GM23248 (cell line): ENCODE measurements around the gene MET. TPM values are rescaled to one million over a fixed set of nuclear protein-coding genes. Genes with fewer than 3 reads are reported as not detected.
A peak's percentile ranks its signal among the peaks of the same experiment; 100 is the strongest.

Experiments used
- DNase-seq: peaks from one replicate; pipeline ENCODE4 v3.0.0-alpha.2; 2015
- H2AFZ ChIP-seq: fragments of 200-600 bp; sonication (generic); 2 replicates; pipeline ENCODE4 v1.6.1; 2016; ENCODE audit warnings: antibody characterized with exemption
- H3F3A ChIP-seq: fragments of 200-600 bp; sonication (generic); 2 replicates; pipeline ENCODE4 v1.6.1; 2016; ENCODE audit warnings: mild to moderate bottlenecking, antibody characterized with exemption, mixed run types; ENCODE audit not compliant: insufficient read depth
- H3K27ac ChIP-seq: fragments of 200-600 bp; sonication (generic); 2 replicates; pipeline ENCODE4 v1.5.1; 2016; ENCODE audit warnings: mild to moderate bottlenecking
- H3K27me3 ChIP-seq: fragments of 200-600 bp; sonication (generic); replicated peaks from 2 replicates; pipeline ENCODE4 v1.6.1; 2016; ENCODE audit warnings: mild to moderate bottlenecking; ENCODE audit not compliant: insufficient read depth
- H3K36me3 ChIP-seq: fragments of 200-600 bp; sonication (generic); 2 replicates; pipeline ENCODE4 v1.6.1; 2016; ENCODE audit warnings: low read depth, mild to moderate bottlenecking
- H3K4me1 ChIP-seq: fragments of 200-600 bp; sonication (generic); 2 replicates; pipeline ENCODE4 v1.6.1; 2016; ENCODE audit warnings: mild to moderate bottlenecking; ENCODE audit not compliant: insufficient read depth
- H3K4me2 ChIP-seq: fragments of 200-600 bp; sonication (generic); one replicate; pipeline ENCODE4 v1.6.1; 2016; ENCODE audit warnings: mild to moderate bottlenecking; ENCODE audit not compliant: unreplicated experiment
- H3K4me3 ChIP-seq: fragments of 200-600 bp; sonication (generic); 2 replicates; pipeline ENCODE4 v1.5.1; 2016; ENCODE audit warnings: mild to moderate bottlenecking
- H3K79me2 ChIP-seq: fragments of 200-600 bp; sonication (generic); 2 replicates; pipeline ENCODE4 v1.6.1; 2016; ENCODE audit warnings: mild to moderate bottlenecking; ENCODE audit not compliant: insufficient read depth
- H3K9ac ChIP-seq: fragments of 200-600 bp; sonication (generic); 2 replicates; pipeline ENCODE4 v1.6.1; 2016; ENCODE audit warnings: mild to moderate bottlenecking
- H3K9me2 ChIP-seq: fragments of 200-600 bp; sonication (generic); 2 replicates; pipeline ENCODE4 v1.6.1; 2016; ENCODE audit warnings: mixed run types, mild to moderate bottlenecking, moderate library complexity; ENCODE audit not compliant: insufficient read depth
- H3K9me3 ChIP-seq: fragments of 200-600 bp; sonication (generic); one replicate; pipeline ENCODE4 v1.6.1; 2017; ENCODE audit warnings: low read depth
- H4K20me1 ChIP-seq: fragments of 200-600 bp; sonication (generic); 2 replicates; pipeline ENCODE4 v1.6.0; 2016; ENCODE audit not compliant: insufficient read depth
- EZH2 ChIP-seq: fragments of 200-600 bp; sonication (generic); IDR thresholded peaks from 2 replicates; pipeline ENCODE4 v1.6.1; 2018; ENCODE audit warnings: antibody characterized with exemption, mild to moderate bottlenecking; ENCODE audit not compliant: insufficient read depth, poor library complexity, severe bottlenecking
- EZH2phosphoT487 ChIP-seq: fragments of 200-600 bp; sonication (generic); IDR thresholded peaks from 2 replicates; pipeline ENCODE4 v1.6.1; 2018; ENCODE audit warnings: antibody characterized with exemption, moderate library complexity, mild to moderate bottlenecking, low read depth; ENCODE audit not compliant: insufficient read depth
- WGBS, 2 experiments: methylation state at CpG; one replicate each; pipeline ENCODE4 v1.1.6; 2015 to 2017; ENCODE audit warnings: low lambda C conversion rate in 2 of 2, low coverage in 1 of 2; ENCODE audit errors: missing lambda C conversion rate in 2 of 2; 5-methylcytosine and 5-hydroxymethylcytosine counted together
- in situ Hi-C: fragments of 300-500 bp; cut with MboI; formaldehyde crosslinking; loops from 2 replicates; pipeline ENCODE4 v1.15.0; 2020
- polyA plus RNA-seq: library from polyadenylated mRNA; unstranded; fragments of >200 nt; fragmentation: Nextera tagmentation; extraction: Ambion mirVana; gene quantifications from 2 replicates; pipeline ENCODE4 v1.2.1, GENCODE V29; 2016
- total RNA-seq: library from RNA; depleted of rRNA; stranded (reverse); fragments of >200 nt; shearing (Covaris generic); gene quantifications from 2 replicates; pipeline ENCODE4 v1.2.3, GENCODE V29; 2014

Gene MET
- total and polyA plus RNA-seq, 2 experiments from 2014 or later, result 25.3 to 62.3 TPM

DNA sequence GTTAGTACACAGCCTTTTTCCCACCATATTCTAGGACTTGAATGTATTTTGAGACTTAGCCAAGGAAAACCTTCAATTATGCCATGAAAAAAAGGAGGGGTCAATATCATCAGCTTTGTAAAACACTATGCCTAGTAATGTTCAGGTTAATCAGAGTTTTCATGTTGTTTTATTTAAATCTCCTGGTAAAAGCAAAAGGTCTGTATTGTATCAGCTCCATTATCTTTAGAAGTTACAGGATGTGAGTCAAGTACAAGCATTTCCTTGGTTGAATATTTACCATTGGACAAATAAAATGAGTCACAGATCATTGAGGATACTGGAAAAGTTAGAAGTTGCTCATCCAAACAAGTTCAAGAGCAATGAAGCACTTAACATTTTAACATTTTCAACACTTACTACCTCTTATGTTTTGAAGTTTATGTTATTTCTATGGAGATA lies 100.4 kb downstream of the MET start:
- Histone ChIP-seq H3F3A (peaks cover 52% of the 10 kb centered on the region), H4K20me1 (no peaks in the 10 kb centered on the region), H3K27me3 (no peaks in the 10 kb centered on the region), H3K36me3 (peaks cover 18% of the 10 kb centered on the region), H3K9me2 (no peaks in the 10 kb centered on the region), H2AFZ (no peak overlapping the region), H3K9ac (no peak overlapping the region), H3K4me1 (peaks cover 39% of the 10 kb centered on the region), H3K4me3 (no peak overlapping the region), H3K4me2 (peak overlapping the region; percentile 46), H3K9me3 (no peaks in the 10 kb centered on the region), H3K27ac (peak overlapping the region; percentile 36), H3K79me2 (no peaks in the 10 kb centered on the region)
- in situ Hi-C loops, result no loop called here
- DNase-seq, result peak; percentile 82
- TF ChIP-seq EZH2, result no peak
- TF ChIP-seq EZH2phosphoT487, result no peak

DNA sequence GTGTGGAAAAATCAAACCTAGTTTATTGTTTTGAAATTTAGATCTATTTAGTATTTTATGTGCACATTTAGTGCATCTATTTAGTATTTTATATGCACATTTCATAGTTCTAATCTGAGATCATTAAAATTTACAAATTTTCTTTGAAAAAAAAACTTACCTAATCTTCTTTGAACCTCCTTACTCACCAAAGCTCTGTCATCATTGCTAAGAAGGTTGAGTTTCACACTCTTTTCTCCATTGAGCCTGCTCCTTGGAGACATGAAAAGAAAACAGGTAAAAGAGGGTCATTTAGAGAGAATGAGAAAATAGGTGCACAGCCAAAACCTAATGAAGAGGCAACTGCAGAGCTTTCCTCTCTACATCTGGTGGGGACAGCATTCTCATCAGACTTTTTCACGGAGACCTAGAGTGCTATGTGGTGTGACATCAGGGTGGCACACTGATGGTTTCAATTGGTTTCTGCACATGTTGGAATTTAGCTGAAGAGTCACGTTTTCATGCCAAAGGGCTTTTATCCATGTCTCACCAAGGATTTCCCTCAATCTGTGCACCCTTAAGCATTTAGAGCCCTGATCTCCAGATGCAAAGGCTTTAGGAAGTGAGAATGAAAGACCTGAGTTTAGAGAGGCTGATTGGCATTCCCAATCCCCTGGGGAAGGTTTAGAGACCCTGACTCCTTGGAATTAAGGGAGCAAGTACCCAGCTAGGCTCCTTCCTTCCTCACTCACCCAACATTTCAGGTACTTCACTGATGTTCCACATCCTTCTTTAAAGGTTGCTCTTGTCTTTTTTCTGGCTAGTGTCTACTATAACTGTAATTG lies 101.1 kb downstream of the MET start:
- no peaks in the 10 kb centered on the region for H3K9me2 ChIP-seq
- no peak overlapping the region for H2AFZ ChIP-seq

DNA sequence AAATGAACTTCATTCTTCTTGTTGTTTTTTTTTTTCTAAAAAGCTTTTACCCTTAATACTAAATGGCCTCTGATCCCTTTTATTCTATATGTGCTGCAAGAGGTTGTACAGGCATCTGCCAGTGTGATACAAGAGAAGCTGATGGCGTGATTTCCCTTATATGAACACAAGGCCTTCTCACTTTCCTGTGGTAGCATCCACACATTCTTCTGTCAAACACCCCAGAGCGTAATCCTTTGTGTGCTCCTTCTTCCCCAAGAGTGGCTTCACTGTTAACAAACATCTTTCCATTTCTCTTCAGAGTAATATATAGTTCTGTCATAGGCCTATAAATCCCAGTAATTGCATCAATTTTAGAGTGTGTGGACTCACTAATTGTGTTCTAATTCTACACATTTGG lies 104.0 kb downstream of the MET start:
- WGBS, 2 experiments, result 100% methylated on average over 2 of the region's 2 CpGs
- Histone ChIP-seq H3K27ac (peak overlapping the region; percentile 82), H3K79me2 (no peaks in the 10 kb centered on the region), H3K4me2 (peak overlapping the region; percentile 48), H3K27me3 (no peaks in the 10 kb centered on the region), H3K9me3 (no peaks in the 10 kb centered on the region), H3K36me3 (peaks cover 8% of the 10 kb centered on the region; the same call in 1 of the 2 replicates), H3K4me1 (peaks cover 66% of the 10 kb centered on the region), H3F3A (peaks cover 64% of the 10 kb centered on the region), H3K9ac (peak overlapping the region; percentile 38), H2AFZ (no peak overlapping the region), H3K9me2 (no peaks in the 10 kb centered on the region), H3K4me3 (0 out of 2 replicates have a peak overlapping the region, but pooled peaks have one; percentile 4), H4K20me1 (no peaks in the 10 kb centered on the region)
- no peak for TF ChIP-seq EZH2phosphoT487
- no peak for TF ChIP-seq EZH2
- no peak for DNase-seq
- in situ Hi-C loops, result no loop called here

More for the DNA sequence above, 101.1 kb downstream of the MET start:
- TF ChIP-seq EZH2phosphoT487, result no peak
- no peak for TF ChIP-seq EZH2
- Histone ChIP-seq H3K4me2 (peak overlapping the region; percentile 46), H3K27ac (peak overlapping the region; percentile 36), H3K9me3 (no peaks in the 10 kb centered on the region), H3F3A (peaks cover 59% of the 10 kb centered on the region), H3K36me3 (peaks cover 18% of the 10 kb centered on the region), H3K4me1 (peaks cover 46% of the 10 kb centered on the region), H3K27me3 (no peaks in the 10 kb centered on the region), H3K79me2 (no peaks in the 10 kb centered on the region), H3K4me3 (no peak overlapping the region), H3K9ac (no peak overlapping the region), H4K20me1 (no peaks in the 10 kb centered on the region)
- 95 to 96% methylated on average over 2 of the region's 2 CpGs for WGBS, 2 experiments
- in situ Hi-C loops, result no loop called here
- DNase-seq, result no peak

DNA sequence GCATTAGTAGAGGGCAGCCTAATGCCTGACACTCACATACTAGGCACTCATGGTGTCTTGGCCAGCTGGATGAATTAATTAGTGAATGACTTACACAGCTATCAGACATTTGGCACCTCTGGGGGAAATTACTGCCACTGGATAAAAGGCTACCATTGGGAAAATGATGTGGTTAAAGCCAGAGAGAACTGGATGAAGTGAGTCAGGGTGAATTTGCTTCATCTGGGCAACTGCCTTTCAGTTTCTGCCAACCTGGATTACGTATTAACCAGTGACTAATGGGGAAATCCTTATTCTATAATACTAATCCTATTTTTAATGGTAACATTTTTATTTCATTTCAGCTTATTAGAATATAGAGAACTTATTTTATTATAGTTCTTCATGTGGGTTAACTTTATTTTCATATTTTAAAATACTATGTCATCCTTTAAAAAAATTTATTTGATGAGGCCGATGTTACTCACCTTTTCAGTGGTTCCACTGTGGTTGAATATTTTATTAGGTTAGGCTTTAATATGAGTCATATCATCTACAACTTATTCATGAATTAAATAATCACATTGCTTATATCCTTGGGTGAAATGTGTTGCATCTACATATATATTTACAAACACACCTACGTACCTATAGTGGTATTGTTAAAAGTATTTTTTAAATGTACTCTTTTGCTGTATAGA lies 104.8 kb downstream of the MET start:
- H3F3A ChIP-seq, result peaks cover 57% of the 10 kb centered on the region
- H3K4me2 ChIP-seq, result peak overlapping the region; percentile 57

More for the DNA sequence above, 104.8 kb downstream of the MET start:
- H3K27me3 ChIP-seq, result no peaks in the 10 kb centered on the region
- 0 out of 2 replicates have a peak overlapping the region, but pooled peaks have one; percentile 4 for H3K4me3 ChIP-seq
- in situ Hi-C loops, result no loop called here
- H3K4me1 ChIP-seq, result peaks cover 63% of the 10 kb centered on the region
- no peaks in the 10 kb centered on the region for H3K79me2 ChIP-seq
- H3K9me3 ChIP-seq, result no peaks in the 10 kb centered on the region
- no peak for TF ChIP-seq EZH2
- peak; percentile 82; the same call in 1 of the 2 replicates for TF ChIP-seq EZH2phosphoT487
- no peak overlapping the region for H2AFZ ChIP-seq
- DNase-seq, result peak; percentile 94
- 19 to 22% methylated on average over 3 of the region's 3 CpGs for WGBS, 2 experiments
- no peaks in the 10 kb centered on the region for H3K9me2 ChIP-seq
- H3K27ac ChIP-seq, result peak overlapping the region; percentile 82
- H3K9ac ChIP-seq, result peak overlapping the region; percentile 38
- no peaks in the 10 kb centered on the region for H4K20me1 ChIP-seq
- H3K36me3 ChIP-seq, result peaks cover 8% of the 10 kb centered on the region; the same call in 1 of the 2 replicates
